Measurements from ENCODE around the gene FAM20A.

FAM20A gene

GRCh38 chr17:68489919-68490318 is 111.2 kb downstream of the FAM20A start:
- H3K27ac ChIP-seq (ENCODE audit: low read length): no peak overlapping the region
- no peaks in the 10 kb centered on the region for H3K4me1 ChIP-seq (ENCODE audit: control insufficient read depth, insufficient read depth, low read length)
- H3K9me3 ChIP-seq (ENCODE audit: control insufficient read depth in 2 of 2, low read length in 2 of 2): no peaks in the 10 kb centered on the region
- H3K36me3 ChIP-seq (ENCODE audit: control insufficient read depth in 2 of 2, insufficient read depth in 2 of 2, low read length in 2 of 2): no peaks in the 10 kb centered on the region
- H3K4me3 ChIP-seq (ENCODE audit: low read length in 2 of 2): no peak overlapping the region
- H3K9ac ChIP-seq (ENCODE audit: low read length in 2 of 2): no peak overlapping the region
- H3K27me3 ChIP-seq (ENCODE audit: control insufficient read depth in 1 of 2, insufficient read depth in 2 of 2, low read length in 2 of 2): peaks cover 0 to 2% of the 10 kb centered on the region in 2 donors

Data from stomach smooth muscle (tissue), 2 donors.